Amniotic epithelial cell (primary cell): ENCODE measurements around the gene ANP32E.
"Not testable (repeated sequence)": the region's sequence is repeated elsewhere in the genome, so short reads cannot be mapped to it uniquely, and the experiment has no call there.

Source experiments
- DNase-seq: peaks from one replicate; pipeline ENCODE4 v3.0.0-alpha.2; 2010; ENCODE audit warnings: low read depth

Gene ANP32E

DNA sequence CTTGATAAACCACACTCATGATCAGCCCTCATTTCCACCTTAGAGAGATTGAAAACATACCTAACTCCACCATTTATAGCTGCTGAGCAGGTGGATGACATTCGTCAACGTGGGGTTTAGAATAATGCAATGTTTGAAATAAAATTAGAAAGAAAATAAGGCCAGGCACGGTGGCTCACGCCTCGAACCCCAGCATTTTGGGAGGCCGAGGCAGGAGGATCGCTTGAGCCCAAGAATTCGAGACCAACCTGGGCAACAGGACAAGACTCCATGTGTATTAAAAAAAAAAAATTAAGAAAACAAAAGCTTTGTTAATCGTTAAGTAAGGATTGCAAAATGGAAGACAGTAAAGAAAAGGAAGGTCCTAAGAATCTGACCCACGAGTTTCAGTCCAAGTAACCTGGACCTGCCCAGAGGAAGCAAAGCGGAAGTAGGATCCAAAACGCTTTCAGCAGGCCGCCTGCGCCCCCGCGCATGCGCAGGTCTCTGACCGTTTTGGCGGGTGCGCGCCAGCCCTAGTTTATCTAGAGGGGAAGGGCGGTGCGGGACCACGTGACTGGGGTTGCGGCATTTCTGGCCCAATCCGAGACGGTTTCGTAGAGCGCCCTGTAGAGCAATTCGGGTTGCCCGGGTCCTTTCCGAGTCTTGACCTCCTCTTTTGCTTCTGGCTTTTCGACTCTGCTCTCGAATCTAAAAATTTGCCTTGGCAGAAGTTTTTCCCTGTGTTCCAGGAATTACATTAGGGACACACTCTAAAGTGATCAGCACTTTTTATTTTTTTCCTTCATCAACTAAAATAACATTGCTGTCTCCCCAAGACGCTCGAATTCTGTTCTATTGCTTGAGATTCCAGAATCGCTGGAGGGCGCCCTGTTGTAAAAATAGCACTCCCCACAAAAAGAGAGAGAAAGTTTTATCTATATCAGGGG lies 22.5 kb downstream of the ANP32E start:
- DNase-seq, result peak; percentile 92

GRCh38 chr1:150212070-150212469 lies 23.8 kb downstream of the ANP32E start:
- no peak for DNase-seq

- no peak for DNase-seq
These were observed 25.2 kb downstream of the ANP32E start for GRCh38 chr1:150210706-150211105.

- no peak for DNase-seq
These were observed 25.8 kb downstream of the ANP32E start for GRCh38 chr1:150210091-150210490.

- not testable (repeated sequence) for DNase-seq
These were observed 27.5 kb downstream of the ANP32E start for GRCh38 chr1:150208460-150208859.

DNA sequence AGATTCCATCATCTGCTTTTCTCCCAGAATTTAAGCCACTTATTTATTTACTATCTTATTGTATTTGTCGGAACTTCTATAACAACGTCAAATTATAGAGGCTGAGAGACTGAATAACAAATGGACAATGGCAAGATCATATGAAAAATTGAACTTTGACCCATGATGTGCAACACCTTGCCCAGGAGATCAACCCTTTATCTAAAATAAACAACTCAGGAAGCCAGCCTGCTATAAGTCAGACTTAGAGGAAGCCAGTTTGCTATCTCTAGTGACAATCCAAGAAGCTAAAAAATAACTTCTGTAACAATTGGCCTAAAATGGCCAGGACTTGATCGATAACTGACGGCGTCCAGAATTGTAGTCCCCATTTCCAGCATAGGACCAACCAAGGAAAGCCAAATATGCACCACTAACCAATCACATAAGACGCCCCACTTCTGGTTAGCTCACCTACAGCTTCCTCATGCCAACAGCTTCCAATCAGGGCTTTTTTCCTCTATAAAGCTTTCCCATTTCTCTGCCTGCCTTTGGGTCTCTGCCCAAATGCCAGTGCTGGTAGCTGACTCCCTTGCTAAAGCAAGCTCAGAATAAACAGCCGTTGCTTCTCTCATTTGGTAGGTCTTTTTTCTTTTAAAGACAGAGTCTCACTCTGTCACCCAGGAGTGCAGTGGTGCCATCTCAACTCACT lies 28.5 kb downstream of the ANP32E start:
- DNase-seq, result no peak

- no peak for DNase-seq
These were observed 39.5 kb downstream of the ANP32E start for GRCh38 chr1:150196417-150196816.

GRCh38 chr1:150194381-150195031 lies 41.4 kb downstream of the ANP32E start:
- peak; percentile 94 for DNase-seq

DNA sequence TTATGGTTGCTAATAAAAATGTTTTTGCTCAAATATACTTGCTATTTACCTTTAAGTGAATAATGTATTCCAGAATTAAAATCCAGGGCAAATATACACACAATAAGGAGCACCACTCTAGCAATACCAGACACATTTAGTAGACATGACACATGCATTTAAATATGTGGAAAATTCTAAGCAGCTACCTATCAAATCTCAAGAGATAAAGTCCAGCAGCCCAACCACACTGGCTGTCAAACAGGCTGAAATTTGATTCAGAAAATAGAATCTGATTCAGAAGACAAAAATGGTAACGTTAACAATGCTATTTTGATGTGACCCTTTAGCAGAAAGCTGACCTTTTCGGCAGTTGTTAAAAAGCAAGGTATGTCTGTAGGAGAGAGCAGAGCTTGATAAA lies 43.9 kb downstream of the ANP32E start:
- DNase-seq, result peak; percentile 92

DNA sequence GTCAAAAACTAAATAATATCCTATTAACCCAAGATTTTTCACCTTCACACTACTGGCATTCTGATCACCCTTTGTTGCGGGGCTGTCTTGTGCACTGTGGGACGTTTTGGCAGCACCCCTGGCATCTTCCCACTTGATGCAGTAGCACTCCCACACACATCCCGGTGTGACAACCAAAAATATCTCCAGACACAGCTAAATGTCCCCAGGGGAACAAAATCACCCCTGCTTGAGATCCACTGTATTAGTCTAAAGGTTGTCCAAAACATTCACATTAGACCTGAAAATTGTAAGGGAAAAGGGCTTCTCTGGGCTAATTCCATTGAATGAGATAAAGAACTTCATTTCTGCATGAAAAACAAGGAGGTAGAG lies 48.4 kb downstream of the ANP32E start:
- no peak for DNase-seq

DNA sequence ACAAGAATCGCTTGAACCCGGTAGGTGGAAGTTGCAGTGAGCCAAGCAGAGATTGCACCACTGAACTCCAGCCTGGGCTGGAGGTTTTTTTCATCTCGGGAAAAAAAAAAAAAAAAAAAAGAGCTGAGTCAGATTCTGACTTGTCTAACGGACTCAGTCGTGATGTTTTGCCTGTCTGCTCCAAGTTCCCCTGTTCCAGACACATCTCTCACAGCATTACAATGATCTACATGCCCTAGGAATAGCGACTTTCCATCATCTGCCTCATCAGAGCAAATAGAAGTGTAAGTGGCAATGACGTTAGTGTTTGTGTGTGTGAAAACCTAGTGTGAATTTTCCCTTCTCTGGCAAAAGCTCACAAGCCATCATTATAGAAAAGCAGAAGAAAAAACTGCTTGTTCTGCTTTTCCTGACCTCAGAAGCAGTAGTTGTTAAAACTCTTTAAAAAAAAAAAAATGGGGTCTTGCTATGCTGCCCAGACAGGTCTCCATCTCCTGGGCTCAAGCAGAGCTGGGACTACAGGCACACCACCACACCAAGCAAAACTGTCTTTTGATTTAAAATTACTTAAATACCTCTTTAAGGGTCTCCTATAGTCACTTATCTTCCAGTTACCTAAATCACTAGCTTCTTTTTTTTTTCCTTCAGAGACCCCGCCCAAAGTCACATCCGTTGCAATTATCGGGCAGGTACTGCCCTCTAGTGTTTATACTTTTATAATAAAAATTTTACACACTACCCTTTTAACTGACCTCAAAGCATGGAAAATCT lies 48.9 kb downstream of the ANP32E start:
- DNase-seq, result peak; percentile 81

DNA sequence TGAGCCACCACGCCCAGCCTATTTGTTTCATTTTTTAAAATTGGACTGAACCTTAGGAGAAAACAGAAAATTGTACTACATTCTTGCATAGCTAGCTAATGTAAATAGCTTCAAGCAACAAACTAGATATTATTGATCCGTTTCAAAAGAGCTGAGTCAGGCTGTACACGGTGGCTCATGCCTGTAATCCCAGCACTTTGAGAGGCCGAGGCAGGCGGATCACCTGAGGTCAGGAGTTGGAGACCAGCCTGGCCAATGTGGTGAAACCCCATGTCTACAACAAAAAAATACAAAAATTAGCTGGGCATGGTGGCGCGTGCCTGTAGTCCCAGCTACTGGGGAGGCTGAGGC lies 49.5 kb downstream of the ANP32E start:
- not testable (repeated sequence) for DNase-seq

DNA sequence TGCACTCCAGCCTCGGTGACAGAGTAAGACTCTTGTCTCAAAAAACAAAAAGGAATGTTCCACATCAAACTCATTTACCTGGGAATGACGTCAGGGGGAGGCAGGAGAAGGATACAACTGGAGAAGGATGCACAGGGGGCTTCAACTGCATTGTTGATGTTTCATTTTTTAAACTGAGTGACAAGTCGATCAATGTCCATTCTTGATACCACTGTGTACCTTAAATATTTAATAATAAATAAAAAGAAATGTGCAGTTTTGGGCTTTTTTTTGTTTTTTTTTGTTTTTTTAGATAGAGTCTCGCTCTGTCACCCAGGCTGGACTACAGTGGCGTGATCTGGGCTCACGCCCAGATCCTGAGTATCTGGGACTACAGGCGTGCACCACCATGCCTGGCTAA lies 50.4 kb downstream of the ANP32E start:
- DNase-seq, result no peak

- DNase-seq, result no peak
These were observed 52.9 kb downstream of the ANP32E start for GRCh38 chr1:150183061-150183460.

- no peak for DNase-seq
These were observed 53.7 kb downstream of the ANP32E start for GRCh38 chr1:150182247-150182646.

DNA sequence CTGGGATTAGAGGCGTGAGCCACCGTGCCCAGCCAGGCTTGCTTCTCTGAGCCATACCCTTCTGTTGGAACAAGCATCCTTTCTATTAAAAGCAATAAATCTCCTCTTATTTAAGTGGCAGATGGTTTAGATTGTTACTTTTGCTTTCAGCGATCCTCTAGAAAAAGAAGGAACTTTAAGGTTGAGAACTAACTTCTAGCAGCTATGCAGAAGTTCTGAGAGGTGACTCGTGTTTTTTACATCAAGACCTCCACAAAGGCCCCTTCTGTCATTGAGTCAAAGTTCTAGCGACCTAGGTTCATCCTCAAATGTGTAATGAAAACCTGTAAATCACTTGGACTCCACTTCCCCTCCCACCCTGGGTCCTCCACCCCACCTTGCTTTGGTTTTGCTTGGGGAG lies 55.4 kb downstream of the ANP32E start:
- DNase-seq, result no peak

DNA sequence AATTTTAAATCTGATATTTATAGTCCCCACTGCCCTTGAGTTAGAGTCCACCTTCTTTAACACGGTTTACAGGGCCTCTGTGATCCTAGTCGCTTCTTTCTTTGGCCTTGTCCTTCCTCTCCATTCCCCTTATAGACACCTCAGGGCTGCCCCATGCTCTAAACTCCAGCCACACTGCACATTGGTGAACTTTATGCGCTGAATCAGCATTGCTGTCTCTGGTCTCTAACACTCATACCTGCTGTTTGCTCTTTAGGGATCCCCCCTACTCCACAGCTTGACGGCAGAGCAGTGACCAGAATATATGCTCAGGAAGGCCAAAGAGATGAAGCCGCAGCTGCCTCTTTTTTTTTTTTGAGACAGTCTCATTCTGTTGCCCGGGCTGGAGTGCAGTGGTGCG lies 56.0 kb downstream of the ANP32E start:
- no peak for DNase-seq

GRCh38 chr1:150178548-150178947 lies 57.4 kb downstream of the ANP32E start:
- no peak for DNase-seq

- DNase-seq, result peak; percentile 95
These were observed 59.3 kb downstream of the ANP32E start for GRCh38 chr1:150176593-150176992.

GRCh38 chr1:150173141-150173585 lies 62.7 kb downstream of the ANP32E start:
- DNase-seq, result no peak

- DNase-seq, result no peak
These were observed 64.1 kb downstream of the ANP32E start for GRCh38 chr1:150171801-150172200.

DNA sequence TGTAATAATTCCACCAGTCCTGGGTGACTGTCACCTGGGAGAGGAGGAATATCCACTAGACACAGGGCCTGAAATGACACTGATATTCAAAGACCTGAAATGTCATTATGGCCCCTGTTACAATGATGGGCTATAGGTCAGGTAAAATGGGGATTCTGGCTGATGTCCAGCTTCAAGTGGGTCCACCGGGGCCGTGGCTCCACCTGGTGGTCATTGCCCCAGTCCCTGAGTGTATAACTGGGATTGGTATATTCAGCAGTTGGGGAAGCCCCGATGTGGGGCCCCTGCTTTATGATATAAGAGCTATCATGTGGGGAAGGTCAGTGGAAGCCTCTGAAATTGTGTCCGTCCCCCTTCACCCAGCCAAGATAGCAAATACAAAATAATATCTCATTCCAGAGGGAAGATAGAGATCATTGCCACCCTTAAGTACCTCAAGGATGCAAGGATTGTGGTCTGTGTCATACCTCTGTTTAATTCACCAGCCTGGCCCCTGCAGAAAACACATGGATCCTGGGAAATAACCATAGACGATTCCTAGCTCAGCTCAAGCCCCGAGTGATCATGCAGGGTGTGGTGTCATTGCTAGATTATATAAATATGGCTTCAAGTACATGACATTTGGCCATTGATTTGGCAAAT lies 66.8 kb downstream of the ANP32E start:
- peak; percentile 51 for DNase-seq
